ENCODE results near the gene CSMD2.

CSMD2 gene

GRCh38 chr1:34155860-34156259, 9.2 kb downstream of the CSMD2 start:
- DNase-seq: no peak

- no peak for DNase-seq
These were observed 11.8 kb downstream of the CSMD2 start for GRCh38 chr1:34153246-34153645.

GRCh38 chr1:34149501-34149900, 15.5 kb downstream of the CSMD2 start:
- no peak for DNase-seq

GRCh38 chr1:34147301-34147700, 17.7 kb downstream of the CSMD2 start:
- DNase-seq: no peak

GRCh38 chr1:34144766-34145165, 20.3 kb downstream of the CSMD2 start:
- DNase-seq: no peak

GRCh38 chr1:34143975-34144374, 21.1 kb downstream of the CSMD2 start:
- DNase-seq: no peak

- DNase-seq: no peak
These were observed 24.9 kb downstream of the CSMD2 start for GRCh38 chr1:34140011-34140676.

- no peak for DNase-seq
These were observed 27.6 kb downstream of the CSMD2 start for GRCh38 chr1:34137411-34137810.

GRCh38 chr1:34132161-34132420, 32.9 kb downstream of the CSMD2 start:
- no peak for DNase-seq

GRCh38 chr1:34131396-34132160, 33.5 kb downstream of the CSMD2 start:
- no peak for DNase-seq

GRCh38 chr1:34130306-34130705, 34.7 kb downstream of the CSMD2 start:
- DNase-seq: no peak

GRCh38 chr1:34129630-34130029, 35.4 kb downstream of the CSMD2 start:
- DNase-seq: no peak

- no peak for DNase-seq
These were observed 36.7 kb downstream of the CSMD2 start for GRCh38 chr1:34128186-34128889.

GRCh38 chr1:34127006-34128000, 37.7 kb downstream of the CSMD2 start:
- DNase-seq: no peak

GRCh38 chr1:34126486-34126885, 38.5 kb downstream of the CSMD2 start:
- DNase-seq: no peak

- no peak for DNase-seq
These were observed 39.2 kb downstream of the CSMD2 start for GRCh38 chr1:34125721-34126380.

- DNase-seq: no peak
These were observed 42.7 kb downstream of the CSMD2 start for GRCh38 chr1:34122080-34122932.

GRCh38 chr1:34115233-34115632, 49.8 kb downstream of the CSMD2 start:
- no peak for DNase-seq

- DNase-seq: no peak
These were observed 51.1 kb downstream of the CSMD2 start for GRCh38 chr1:34113887-34114286.

- no peak for DNase-seq
These were observed 51.7 kb downstream of the CSMD2 start for GRCh38 chr1:34113362-34113761.

GRCh38 chr1:34108711-34109110, 56.3 kb downstream of the CSMD2 start:
- DNase-seq: no peak
